Measurements from ENCODE around the gene VDR.
A peak's percentile ranks its signal among the peaks of the same experiment; 100 is the strongest.

GRCh38 chr12:47841910-47842309 lies 62.9 kb downstream of the VDR start:
- TF ChIP-seq CTCF (IDR thresholded peaks at IDR 0.05) (no peak), POLR2AphosphoS5 (IDR thresholded peaks at IDR 0.05) (peak in 1 of 3 donors; percentile 45), EP300 (IDR thresholded peaks at IDR 0.05; ENCODE audit: low read depth) (no peak)

Data from transverse colon (tissue), 4 donors.